Stimulated activated CD4-positive, alpha-beta T cell treated with anti-CD3 and anti-CD28 coated beads, Interleukin-12 subunit alpha, Interleukin-12 subunit beta, amount 100 ng/mL, for 4 hours (primary cell): ENCODE results near the gene KLHL13.
"Not testable (repeated sequence)": the region's sequence is repeated elsewhere in the genome, so short reads cannot be mapped to it uniquely, and the experiment has no call there.

ENCODE experiments used
- DNase-seq: peaks from one replicate; pipeline ENCODE4 v3.0.0-alpha.2; 2020

Gene KLHL13

DNA sequence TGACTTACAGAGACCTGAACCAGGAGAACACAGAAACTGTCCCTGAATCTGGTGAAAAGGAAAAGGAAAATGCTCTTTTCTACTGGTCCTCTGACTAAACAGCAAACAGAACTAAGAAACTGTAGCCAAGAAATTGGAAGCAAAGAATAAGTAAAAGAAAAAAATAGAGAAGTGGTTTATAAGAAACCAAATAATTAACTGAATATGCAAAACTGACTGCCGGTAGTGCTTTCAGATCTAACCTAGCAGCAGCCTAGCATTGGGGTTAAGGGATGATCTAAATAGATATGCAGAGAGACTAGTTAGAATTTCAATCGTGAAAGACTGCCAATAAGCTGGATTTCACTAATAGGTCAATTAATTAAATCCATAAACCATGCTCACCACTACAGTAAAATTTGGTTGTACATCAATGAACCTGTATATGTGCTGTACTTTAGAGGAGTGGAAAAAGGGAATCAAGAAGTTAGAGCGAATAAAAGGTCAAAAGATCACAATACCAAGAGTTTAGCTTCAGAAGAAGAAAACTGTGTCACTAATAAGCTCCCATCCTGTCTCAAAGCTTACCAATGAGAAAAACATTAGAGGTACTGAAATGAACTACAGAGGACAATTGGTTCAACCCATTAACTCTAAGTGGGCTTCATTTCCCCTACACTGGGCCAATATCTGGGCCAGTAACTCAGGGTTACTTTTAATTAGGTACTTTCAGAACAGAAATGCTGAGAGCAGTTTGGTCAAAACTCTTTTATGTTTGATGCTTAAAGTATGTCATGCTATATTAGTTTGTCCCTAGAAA lies 53.6 kb downstream of the KLHL13 start:
- DNase-seq: no peak

DNA sequence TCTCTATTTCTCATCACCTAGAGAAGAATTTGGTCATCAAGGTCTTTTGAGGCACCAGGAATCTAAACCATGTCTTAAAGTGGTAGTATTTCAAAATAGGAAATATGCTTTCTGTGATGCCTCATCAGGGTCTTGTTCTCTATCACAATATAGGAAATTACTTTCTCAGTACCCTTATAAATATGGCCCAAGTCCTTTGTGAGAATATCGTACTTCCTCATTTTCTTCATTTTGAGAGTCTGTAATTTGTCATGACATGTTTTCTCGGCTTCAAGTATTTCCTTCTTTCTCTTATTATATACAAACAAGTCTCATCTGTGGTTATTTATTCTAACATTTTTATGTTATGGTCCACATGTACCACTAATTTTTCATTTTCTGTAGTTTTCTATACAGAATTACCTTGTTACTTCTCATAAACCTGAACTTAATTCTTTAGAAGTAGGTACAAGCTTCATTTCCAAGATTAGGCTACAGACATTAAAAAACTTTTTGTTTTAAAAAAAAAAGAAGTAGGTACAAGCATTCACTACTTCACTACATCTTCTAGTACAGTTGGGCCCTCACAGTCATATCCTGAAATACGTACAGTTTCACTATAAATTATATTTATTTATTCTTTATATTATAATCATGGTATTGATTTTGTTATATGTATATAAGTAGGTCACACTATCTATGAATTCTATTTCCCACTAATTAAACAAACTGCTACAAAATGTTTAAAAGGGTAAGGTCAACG lies 54.4 kb downstream of the KLHL13 start:
- DNase-seq: no peak

DNA sequence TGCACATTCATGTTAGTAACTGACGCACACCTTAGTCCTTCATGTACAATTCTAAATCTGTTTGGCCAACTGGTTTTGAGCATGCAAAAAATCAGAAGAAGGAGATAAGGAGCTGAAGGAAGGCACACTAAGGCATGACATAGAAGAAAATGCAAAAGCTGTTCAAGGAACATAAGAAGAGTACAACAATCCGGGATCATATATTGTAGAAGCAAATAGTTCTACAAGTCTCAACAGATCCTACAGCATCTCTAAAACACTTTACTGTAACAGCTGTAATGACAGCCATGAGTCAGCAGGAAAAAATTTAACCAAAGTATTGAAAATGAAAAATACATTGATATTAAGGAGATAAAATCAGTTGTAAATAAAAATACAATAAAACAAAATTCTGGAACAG lies 57.7 kb downstream of the KLHL13 start:
- no peak for DNase-seq

DNA sequence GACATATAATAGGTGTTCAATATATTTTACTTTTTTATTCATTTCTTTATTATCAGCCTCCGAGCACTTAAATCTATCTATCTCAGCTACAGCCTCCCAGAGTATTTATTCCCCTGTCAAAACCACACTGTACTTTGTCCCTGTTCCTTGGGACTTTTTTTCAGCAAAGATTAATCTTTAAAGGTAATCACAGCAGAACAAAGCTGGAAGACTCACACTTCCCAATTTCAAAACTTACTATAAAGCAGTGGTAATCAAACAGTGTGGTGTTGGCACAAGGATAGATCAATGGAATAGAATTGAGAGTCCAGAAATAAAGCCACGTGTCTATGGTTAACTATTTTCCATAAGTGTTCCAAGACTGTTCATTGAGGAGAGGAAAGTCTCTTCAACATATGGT lies 59.7 kb downstream of the KLHL13 start:
- DNase-seq: no peak

DNA sequence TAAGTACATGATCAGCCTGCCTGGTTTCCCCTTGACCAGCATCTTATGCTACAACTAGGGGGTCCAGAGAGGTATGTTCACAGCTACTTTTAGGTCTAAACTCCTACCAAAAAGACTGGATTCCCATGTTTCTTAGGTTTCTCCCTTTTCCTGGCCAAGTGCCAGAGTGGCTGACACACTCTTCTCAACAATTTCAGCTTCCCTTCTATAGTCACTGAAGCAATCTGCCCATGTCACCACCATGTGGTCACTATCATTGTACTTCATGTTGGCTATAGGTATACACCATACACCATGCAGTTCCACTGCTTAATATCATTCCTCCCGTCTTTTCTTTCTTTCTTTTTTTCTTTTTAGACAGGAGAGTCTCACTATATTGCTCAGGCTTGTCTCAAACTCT lies 66.9 kb downstream of the KLHL13 start:
- no peak for DNase-seq

DNA sequence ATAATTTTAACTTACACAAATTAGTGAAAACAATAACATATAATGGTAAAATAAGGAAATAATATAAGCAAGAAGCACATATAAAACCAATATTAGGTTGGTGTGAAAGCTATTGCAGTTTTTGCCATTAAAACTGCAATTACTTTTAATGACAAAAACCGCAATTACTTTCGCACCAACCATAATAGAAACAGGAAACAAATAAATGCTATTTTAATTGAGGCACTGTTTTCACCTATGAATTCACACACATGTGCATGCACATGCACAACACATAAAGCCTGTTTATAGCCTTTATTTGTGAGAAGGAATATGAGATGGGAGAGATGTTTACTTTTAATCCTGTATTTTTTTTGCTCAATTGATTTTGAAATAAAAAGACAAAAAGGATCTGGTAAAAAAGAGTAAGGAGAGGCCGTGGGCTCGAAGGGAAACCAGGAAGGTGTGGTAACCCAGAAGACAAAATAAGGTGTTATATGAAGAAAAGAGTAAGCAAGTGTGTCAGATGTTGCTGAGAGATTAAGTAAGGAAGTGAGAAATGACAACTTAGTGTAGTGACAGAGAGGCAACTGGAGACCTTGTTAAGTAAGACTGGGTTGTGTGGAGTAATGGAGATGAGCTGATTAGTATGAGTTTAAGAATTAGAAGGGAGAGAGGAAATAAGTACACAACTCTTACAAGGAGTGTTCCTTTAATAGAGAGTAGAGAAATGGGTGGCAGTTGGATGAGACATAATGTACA lies 69.0 kb downstream of the KLHL13 start:
- no peak for DNase-seq

DNA sequence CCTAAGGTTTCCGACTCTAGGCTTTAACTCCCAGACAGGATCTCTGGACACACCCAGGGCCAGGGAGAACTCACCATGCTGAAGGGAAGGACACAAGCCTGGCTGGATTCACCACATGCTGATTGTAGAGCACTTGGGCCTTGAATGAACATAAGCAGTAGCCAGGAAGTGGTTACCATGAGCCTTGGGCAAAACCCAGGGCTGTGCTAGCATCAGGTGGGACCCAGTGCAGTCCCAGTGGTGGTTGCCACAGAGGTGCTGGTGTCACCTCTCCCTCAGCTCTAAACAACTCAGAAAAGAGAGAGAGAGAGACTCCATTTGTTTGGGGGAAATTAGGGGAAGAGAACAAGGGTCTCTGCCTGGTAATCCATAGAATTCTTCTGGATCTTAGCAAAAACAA lies 77.0 kb downstream of the KLHL13 start:
- DNase-seq: no peak

DNA sequence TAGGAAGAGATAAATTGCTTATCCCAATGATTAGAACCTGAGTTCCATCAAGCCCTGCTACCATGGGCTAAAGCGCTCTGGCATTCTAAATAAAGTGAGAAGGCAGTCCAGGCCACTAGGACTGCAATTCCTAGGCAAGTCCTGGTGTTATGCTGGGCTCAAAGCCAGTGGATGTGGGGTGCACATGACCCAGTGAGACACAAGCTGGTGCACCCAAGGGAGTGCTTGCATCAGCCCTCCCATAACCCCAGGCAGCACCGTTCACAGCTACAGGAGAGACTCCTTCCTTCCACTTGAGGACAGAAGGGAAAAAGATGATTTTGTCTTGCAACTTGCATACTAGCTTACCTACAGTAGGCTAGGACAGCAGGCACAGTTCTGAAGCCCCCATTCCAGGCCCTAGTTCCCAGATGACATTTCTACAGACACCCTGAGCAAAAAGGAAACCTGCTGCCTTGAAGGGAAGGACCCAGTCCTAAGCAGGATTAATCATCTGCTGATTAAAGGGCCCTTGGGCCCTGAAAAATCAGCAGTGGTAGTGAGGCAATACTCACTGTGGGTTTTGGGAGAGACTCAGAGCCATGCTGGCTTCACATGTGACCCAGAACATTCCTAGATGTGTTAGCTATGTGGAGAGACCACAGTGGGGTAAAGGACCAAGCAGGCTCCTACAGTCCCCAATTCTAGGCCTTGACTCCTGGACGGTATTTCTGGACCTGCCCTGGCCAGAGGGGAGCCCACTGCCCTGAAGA lies 77.8 kb downstream of the KLHL13 start:
- DNase-seq: no peak

DNA sequence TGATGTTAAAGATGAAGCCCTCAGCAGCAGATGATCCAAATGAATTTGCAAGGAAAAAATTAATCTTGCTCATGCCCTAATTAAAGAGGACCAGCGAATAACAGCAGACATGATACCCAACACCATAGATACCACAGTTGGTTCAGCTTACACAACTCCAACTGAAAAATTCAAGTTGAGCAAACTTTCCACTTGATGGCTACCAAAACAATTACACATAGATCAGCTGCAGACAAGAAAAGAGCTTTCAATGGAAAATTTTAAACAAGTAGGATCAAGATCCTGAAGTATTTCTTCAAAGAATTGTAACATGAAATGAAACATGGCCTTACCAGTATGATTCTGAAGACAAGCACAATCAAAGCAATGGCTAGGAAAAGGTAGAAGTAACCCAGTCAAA lies 90.0 kb downstream of the KLHL13 start:
- DNase-seq: no peak

DNA sequence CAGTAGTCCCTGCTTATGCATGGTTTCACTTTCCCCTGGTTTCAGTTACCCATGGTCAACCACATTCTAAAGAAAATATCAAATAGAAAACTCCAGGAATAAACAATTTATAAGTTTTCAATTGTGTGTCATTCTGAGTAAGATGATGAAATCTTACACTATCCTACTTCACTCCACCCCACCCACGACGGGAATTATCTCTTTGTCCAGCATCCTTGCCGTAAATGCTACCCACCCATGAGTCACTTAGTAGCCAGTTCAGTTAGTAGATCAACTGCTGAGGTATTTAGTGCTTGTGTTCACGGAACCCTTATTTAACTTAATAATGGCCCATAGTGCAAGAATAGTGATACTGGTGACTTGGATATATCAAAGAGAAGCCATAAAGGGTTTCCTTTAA lies 91.4 kb downstream of the KLHL13 start:
- no peak for DNase-seq

DNA sequence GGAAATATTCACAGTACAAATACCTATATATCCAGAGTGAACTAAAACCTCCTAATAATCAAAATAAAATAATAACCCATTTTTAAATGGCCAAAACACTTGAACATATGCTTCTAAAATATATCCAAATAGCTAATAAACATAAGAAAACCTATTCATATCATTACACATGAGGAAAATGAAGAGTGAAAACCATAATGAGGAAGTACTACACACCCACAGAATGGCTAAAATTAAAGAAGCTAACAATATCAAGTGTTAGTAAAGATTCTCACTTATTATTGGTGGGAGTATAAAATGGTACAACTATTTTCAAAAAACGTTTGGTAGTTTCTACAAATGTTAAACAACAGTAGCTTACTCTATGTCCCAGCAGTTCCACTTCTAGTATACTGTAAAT lies 92.1 kb downstream of the KLHL13 start:
- DNase-seq: no peak

DNA sequence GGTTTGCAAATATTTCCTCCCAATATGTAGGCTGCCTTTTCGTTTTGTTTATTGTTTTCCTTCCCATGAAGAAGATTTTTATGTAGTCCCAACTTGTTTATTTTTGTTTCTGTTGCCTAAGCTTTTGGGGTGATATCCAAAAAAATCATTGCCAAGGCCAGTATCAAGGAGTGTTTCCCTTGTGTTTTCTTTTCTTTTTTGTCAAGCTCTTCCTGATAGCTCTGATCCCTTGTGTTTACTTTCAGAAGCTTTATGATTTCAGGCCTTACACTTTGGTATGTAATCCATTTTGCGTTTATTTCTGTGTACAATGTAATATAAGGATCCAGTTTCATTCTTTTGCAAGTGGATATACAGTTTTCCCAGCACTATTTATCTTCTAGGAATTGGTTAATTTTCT lies 93.9 kb downstream of the KLHL13 start:
- DNase-seq: no peak

DNA sequence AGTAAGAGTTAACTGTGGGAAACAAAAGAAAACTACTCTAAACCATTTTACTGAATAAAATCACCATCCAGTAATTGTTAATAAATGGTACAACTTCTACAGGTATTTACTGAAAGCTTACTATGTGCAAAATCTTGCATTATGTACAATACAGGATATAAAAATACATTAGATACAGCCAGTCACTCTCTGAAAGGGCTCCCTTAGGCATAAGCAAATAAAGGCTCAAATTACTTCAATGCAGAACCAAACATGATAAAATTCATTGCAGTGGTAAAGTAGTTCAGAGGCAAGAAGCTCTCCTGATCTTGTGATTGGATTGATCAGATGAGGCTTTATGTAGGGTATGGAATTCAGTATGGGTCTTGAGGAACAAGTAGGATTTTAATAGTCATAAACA lies 100.2 kb downstream of the KLHL13 start:
- DNase-seq: no peak

DNA sequence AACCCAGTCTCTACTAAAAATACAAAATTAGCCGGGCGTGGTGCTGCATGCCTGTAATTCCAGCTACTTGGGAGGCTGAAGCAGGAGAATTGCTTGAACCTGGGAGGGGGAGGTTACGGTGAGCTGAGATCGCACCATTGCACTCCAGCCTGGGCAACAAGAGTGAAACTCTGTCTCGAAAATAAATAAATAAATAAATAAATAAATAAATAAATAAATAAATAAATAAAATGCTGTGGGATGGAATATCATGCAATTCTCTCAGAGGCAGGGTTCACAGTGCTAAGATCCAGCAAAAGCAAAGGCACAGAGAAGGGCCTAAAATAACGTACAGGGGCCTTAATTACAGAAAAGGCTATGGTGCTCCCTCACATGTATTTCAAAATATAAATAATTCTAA lies 114.2 kb downstream of the KLHL13 start:
- not testable (repeated sequence) for DNase-seq

DNA sequence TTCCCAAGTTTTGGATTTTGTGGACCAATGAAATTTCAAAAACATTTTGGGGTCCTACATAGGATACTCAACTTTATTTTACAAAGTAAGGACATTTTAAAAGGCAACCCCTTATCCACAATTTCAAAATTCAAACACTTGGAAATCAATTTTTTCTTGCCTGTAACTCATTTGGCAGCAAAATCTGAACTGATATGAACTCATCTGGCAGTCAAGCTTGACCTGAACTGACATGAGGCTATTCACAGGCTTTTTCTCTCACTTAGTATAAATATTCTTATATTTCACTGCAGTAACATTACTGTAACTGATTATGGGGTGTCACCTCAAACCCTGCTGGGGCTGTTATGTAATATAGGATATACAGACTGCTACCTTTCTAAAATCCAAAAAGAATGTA lies 116.1 kb downstream of the KLHL13 start:
- DNase-seq: no peak

DNA sequence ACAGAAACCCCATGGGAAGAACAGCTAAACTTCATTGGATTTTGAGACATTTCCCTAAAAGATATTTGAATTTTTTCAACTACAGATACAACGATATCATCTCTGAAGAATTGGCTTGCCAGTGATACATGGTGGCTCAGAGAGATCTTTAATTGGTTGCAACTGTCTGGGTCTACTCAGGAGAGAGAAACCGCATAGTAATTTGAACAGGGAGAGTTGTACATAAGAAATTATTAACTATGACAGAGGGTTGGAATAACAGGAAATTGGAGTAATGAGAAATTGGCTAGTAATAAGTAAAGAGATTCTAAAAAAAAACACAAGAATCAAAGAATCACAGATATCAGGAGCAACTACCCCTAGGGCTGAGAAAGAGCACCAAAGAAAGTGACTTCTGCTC lies 118.4 kb downstream of the KLHL13 start:
- no peak for DNase-seq

DNA sequence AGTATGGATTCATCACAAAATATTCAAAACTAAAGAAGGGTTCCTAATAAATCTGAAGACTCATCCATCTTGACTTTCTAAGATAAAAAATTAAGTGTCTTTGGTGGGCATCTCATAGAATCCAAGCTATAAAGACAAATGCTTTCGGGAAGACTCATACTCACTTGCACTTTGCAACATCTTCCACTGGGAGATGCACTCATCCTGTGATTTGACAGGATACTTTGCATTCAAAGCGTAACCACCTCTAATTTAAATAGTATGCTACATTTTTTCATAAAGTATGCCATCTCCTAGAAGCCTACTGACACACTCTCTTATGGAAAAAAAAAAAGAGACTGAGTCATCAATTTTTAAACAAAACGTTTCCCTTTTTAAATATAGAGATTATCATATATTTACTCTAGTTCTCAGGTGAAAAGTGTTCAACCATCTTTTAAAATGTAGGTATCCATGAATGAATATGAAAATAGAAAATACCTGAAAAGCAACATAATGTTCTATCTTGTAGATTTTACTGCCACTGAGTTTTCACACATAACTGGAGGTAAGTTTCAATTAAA lies 119.6 kb downstream of the KLHL13 start:
- DNase-seq: no peak

DNA sequence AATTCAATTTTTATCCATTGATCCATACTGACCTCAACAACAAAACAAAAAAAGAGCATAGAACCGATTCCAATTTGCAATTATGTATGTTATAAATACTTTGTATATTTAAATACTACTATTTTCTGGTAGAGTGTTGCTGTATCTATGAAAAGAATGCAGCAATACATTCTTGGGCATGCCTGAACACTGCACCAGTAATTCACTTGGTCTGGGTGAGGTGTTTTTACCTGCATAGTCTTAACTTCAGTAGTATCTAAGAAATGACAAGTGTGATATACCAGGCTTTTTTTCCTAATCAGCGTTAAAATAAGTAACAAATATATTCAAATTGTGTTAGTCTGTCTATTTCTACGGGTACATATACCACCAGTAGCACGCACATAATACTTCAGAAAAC lies 120.2 kb downstream of the KLHL13 start:
- DNase-seq: no peak

DNA sequence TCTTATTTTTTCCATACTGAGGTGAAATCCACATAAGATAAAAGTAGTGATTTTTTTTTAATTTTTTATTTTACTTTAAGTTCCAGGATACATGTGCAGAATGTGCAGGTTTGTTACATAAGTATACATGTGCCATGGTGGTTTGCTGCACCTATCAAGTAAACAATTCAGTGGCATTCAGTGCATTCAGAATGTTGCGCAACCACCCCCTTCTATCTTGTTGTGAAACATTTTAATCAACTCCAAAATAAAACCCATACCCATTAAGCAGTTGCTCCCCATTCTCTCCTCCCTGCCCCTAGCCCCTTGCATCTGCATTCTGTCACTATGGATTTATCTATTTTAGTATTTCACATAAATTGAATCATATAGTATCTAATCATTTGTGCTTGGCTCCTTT lies 121.2 kb downstream of the KLHL13 start:
- no peak for DNase-seq

DNA sequence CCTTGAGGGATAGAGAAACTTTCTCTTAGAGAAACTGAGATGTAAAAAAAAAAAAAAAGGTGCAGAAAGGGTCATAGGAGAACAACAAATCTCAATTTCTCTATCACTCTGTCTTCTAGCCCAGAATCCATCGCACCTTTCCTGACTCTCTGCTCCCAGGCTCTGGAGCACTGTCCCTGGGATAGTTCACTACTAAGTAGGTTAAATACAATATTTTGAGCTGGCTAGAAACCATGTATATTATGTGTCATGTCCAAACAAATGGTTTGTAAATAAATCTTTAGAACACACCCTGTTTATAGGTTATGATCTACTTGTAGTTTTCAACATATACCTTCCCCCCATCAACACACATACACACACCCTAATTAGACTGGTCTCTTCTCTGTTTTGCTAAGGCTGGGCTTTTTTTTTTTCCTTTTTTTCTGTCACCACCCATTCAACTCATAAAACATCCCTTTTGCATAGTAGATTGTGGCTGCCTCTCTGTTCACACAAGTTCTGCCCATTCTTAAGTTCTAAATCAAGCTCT lies 124.4 kb downstream of the KLHL13 start:
- DNase-seq: no peak

DNA sequence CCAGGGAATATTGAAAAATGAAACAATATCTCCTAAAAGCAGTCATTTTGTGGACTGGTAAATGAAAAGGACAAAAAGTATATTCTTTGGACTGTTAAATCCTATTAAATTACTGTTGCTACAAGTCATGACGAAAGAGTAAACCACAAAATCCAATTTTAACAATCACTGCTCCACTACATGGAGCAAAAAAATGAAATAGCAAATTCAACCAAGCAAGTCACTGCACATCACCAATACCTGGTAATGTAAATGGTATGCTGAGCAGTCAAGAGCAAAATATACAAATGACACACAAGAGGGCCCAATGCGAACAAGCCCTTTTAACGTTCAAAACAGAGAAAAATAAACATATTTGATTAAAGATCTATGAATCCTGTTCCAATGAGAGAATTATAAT lies 126.2 kb downstream of the KLHL13 start:
- DNase-seq: no peak

DNA sequence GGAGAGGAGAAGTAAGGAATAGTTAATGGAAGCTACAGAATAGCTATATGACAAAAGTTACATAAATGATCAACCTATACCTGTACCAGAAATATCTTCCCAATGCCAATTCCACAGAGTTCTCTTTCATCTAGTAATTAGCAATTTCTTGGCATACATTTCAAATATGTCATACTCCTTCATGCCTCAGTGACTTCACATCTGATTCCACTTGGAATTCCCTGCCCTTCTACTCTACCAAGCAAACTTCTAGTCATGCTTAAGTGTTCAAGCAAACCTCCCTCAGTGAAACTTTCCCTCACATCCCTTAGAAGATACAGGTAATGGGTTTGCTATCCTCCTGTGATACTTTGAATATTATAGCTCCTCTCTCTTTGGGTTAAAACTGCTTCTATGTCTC lies 127.1 kb downstream of the KLHL13 start:
- DNase-seq: no peak

DNA sequence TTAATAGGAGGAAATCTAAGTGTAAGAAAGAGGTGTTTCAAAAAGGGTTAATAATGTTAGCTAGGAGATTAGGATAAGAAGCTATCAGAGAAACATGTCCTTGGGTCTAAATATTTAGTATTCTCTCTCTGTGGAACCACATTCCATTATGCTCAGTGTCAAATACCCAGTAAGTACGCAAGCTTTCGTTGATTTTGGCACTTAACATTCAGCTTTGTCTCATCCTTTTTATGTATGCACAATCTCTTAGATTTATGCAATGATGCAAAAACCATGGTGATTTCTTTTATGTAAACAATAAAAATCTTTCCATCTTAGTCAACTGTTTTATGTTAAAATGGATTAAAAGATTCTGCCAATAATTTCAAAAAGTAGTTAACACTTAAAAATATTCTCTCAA lies 129.2 kb downstream of the KLHL13 start:
- DNase-seq: no peak
